ENCODE data around the gene POSTN.

DNA sequence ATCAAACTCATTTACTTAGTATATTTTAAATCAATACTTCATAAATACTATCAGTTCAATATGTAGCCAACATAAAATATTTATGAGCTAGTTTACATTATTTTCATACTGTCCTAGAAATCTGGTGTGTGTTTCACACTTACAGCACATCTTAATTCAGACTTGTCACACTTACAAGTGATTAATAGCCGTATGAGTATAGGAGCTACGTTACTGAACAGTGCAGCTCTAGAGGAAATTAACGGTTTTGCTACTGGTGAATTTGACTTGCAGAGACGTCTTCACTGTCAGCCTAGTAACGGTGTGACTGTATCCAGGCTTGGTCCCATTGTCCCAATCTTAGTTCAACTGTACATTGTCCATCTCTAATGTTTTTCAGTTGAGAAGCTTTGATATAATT is 33.7 kb upstream of the POSTN start:
- TF ChIP-seq, protein P1, sequence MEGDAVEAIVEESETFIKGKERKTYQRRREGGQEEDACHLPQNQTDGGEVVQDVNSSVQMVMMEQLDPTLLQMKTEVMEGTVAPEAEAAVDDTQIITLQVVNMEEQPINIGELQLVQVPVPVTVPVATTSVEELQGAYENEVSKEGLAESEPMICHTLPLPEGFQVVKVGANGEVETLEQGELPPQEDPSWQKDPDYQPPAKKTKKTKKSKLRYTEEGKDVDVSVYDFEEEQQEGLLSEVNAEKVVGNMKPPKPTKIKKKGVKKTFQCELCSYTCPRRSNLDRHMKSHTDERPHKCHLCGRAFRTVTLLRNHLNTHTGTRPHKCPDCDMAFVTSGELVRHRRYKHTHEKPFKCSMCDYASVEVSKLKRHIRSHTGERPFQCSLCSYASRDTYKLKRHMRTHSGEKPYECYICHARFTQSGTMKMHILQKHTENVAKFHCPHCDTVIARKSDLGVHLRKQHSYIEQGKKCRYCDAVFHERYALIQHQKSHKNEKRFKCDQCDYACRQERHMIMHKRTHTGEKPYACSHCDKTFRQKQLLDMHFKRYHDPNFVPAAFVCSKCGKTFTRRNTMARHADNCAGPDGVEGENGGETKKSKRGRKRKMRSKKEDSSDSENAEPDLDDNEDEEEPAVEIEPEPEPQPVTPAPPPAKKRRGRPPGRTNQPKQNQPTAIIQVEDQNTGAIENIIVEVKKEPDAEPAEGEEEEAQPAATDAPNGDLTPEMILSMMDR (IDR thresholded peaks at IDR 0.05), result no peak
- no peak for TF ChIP-seq EP300 (IDR thresholded peaks at IDR 0.05)

Data from ovary (tissue), 3 donors.